ENCODE results near the gene LRRC46.

The LRRC46 gene

DNA sequence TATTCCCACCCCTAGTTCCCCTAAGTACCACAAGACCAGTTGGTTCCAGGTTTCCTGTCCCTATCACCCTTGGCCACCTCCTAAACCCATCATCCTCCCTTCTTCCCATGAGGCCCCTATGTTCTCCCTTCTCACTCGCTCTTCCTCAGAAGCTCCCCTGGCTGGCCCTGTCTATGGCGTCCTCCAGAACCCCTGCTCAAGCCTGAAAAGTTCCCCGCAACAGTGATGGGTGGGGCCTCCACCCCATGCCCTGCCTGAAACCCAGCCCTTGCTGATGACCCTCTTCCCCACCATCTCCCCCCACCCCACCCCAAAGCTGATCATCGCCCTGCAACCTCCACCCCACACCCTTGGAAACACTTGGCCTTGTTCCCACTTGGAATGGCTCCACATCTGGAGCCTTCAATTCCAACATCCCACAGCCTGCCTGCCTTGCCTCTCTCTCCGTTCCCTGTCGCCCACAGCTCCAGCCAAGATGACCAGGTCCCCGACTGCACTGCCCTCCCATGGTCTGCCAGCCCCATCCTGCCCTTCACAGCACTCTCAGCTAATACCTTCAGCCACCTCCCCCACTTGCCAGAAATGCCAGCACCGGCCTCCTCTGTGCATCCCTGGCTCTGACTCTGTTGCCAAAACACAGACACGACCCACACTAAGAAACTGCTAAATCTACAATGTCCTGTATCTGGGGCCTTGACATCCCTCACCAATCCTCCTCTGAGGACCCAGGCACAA is 20.4 kb upstream of the LRRC46 start:
- Histone ChIP-seq H3K27ac (ENCODE audit: low read length) (no peak overlapping the region), H3K4me1 (ENCODE audit: control insufficient read depth, low read depth, low read length) (no peaks in the 10 kb centered on the region), H3K27me3 (ENCODE audit: control insufficient read depth, insufficient read depth, low read length) (no peaks in the 10 kb centered on the region)

DNA sequence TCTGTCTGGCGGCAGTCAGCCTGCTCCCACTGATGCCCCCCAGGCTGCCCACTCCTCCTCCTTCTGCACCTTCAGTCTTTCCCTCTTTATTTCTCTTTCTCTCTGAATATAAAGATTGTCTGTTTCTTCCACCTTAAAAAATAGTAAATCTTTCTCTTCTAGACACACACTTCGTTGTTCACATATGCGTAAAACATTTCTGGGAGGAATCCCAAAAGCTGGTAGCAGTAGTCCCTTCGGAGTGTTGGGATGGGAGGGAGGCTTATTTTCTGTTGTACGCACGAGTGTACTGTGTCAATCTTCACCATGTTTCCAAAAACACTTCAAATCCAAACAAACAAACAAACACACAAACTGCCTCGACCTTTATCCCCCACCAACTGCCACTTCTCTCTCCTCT is 19.8 kb upstream of the LRRC46 start:
- Histone ChIP-seq H3K4me1 (ENCODE audit: control insufficient read depth, low read depth, low read length) (no peaks in the 10 kb centered on the region), H3K4me3 (ENCODE audit: low read length) (no peak overlapping the region), H3K27me3 (ENCODE audit: control insufficient read depth, insufficient read depth, low read length) (no peaks in the 10 kb centered on the region), H3K27ac (ENCODE audit: low read length) (no peak overlapping the region), H3K9me3 (ENCODE audit: control insufficient read depth, low read depth, low read length) (no peaks in the 10 kb centered on the region), H3K36me3 (ENCODE audit: control insufficient read depth, low read depth, low read length) (peaks cover 4% of the 10 kb centered on the region), H3K9ac (ENCODE audit: low read length) (no peak overlapping the region)

More for the DNA sequence above, 20.4 kb upstream of the LRRC46 start:
- no peaks in the 10 kb centered on the region for H3K9me3 ChIP-seq (ENCODE audit: control insufficient read depth, low read depth, low read length)
- H3K4me3 ChIP-seq (ENCODE audit: low read length), result no peak overlapping the region
- H3K36me3 ChIP-seq (ENCODE audit: control insufficient read depth, low read depth, low read length), result peaks cover 4% of the 10 kb centered on the region
- no peak overlapping the region for H3K9ac ChIP-seq (ENCODE audit: low read length)

DNA sequence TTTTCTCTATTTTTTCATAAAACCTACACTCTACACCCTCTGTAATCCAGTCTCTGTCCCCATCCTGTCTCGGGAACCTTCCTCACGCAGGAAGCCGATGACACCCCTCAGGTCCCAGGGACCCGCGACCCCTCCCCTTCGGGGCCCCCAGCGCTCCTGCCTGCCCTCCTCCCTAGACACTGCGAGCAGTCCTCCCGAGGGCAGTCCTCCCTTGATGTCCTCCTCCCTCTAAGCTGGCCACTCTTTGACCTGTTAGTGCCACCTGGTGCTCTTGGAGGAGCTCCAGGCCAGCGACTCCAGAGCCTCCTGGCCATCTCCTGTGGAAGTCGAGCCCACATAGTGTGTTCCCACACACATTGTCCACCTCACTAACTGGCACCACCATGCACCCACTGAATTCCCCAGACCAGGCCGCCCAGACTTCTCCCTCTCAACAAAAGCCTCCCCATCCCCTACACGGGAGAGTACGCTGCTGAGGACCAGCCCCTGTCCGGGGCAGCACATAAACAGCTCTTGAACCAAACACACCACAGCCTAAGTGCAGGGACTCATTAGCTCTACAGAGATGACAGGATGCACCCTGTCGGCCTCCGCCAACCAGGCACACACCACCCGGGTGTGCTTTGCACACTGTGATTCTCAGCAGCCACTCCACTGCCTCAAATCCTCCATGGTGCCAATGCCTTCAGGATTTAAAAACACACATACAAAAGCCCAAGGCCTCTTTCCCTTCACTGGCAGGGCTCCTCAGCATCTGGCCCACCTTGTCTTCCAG is 19.1 kb upstream of the LRRC46 start:
- Histone ChIP-seq H3K4me3 (ENCODE audit: low read length) (no peak overlapping the region), H3K9me3 (ENCODE audit: control insufficient read depth, low read depth, low read length) (no peaks in the 10 kb centered on the region), H3K36me3 (ENCODE audit: control insufficient read depth, low read depth, low read length) (peaks cover 4% of the 10 kb centered on the region), H3K9ac (ENCODE audit: low read length) (no peak overlapping the region), H3K4me1 (ENCODE audit: control insufficient read depth, low read depth, low read length) (no peaks in the 10 kb centered on the region), H3K27me3 (ENCODE audit: control insufficient read depth, insufficient read depth, low read length) (no peaks in the 10 kb centered on the region), H3K27ac (ENCODE audit: low read length) (no peak overlapping the region)

DNA sequence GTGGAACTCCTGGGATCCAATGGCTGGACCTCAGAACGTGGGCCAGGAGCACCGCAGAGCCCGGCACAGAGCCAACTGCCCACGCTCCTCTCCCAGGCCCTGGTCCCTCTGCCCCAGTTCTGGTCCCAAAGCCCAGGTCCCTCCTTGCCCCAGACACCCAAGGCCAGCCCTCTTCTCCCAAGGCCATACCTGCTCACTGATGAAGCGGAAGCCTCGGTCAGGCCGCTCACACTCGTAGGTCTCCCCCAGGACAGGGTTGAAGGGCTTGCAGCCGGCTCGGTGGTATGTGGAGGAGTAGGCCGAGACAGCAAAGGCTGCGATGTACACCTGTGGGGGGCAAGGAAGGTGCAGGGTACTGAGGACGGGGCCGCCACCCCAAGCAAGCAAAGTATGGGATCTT is 18.4 kb upstream of the LRRC46 start:
- Histone ChIP-seq H3K27ac (ENCODE audit: low read length) (no peak overlapping the region), H3K36me3 (ENCODE audit: control insufficient read depth, low read depth, low read length) (peaks cover 4% of the 10 kb centered on the region), H3K9me3 (ENCODE audit: control insufficient read depth, low read depth, low read length) (no peaks in the 10 kb centered on the region), H3K9ac (ENCODE audit: low read length) (no peak overlapping the region), H3K4me3 (ENCODE audit: low read length) (no peak overlapping the region), H3K4me1 (ENCODE audit: control insufficient read depth, low read depth, low read length) (no peaks in the 10 kb centered on the region), H3K27me3 (ENCODE audit: control insufficient read depth, insufficient read depth, low read length) (no peaks in the 10 kb centered on the region)

DNA sequence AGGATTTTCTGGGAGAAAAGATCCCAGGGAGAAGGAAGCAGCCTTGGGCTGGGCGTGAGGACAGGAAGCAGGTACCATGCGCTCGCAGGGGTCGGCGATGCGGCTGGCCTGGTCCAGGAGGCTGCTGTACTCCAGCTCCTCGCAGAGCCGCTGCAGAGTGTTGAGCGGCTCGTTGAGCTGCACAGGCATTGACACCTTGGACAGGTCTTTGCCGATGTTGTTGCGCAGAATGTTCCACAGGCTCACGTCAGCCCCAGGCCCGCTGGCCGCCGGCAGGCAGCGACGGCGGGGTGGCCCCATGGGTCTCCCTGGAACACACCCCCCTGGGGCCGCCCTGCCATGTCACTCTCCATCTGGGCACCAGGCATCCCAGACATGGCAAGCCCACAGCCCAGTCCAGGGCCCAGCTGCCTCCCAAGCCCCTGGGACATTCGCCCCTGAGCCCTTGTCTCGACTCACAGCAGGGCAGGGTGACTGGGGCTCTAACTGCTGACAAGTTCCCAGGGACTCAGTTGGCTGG is 17.9 kb upstream of the LRRC46 start:
- H3K9ac ChIP-seq (ENCODE audit: low read length), result no peak overlapping the region
- no peaks in the 10 kb centered on the region for H3K27me3 ChIP-seq (ENCODE audit: control insufficient read depth, insufficient read depth, low read length)
- peaks cover 4% of the 10 kb centered on the region for H3K36me3 ChIP-seq (ENCODE audit: control insufficient read depth, low read depth, low read length)
- no peaks in the 10 kb centered on the region for H3K4me1 ChIP-seq (ENCODE audit: control insufficient read depth, low read depth, low read length)
- H3K4me3 ChIP-seq (ENCODE audit: low read length), result no peak overlapping the region
- H3K27ac ChIP-seq (ENCODE audit: low read length), result no peak overlapping the region
- H3K9me3 ChIP-seq (ENCODE audit: control insufficient read depth, low read depth, low read length), result no peaks in the 10 kb centered on the region

DNA sequence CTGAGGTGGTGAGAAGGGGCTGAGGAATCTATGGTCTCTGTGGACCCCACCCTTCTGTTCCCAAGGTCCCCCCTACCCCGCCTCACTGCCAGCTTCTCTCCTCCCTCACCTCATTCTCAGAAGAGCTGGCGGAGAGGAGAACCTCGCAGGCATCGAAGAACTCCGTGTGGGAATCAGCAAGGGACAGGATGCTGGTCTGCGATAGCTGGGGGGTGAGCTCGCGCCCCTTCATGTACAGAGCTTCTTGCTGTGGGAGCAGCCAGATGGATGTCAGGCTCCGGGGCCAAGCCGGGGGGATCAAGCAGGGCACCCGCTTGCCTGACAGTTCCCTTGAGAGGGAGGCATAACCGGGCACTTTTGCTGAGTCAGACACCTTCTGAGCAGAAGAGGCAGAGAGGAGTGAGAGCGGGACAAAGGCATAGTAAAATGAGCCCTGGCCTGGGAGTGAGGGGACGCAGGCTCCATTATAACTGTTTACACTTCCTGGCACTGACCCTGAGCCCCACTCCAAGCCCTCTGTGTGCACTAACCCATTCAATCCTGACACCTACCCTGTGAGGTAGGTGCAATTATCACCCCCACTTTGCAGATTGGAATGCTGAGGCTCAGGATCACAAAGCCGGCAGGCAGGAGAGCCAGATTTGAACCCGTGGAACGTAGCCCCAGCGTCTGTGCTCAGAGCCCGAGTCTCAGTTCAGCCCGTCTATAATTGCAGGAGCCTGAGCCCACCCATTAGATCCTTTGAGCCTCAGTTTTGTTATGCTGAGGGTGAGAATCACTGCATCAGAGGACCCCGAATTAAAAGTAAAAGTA is 16.2 kb upstream of the LRRC46 start:
- H3K9ac ChIP-seq (ENCODE audit: low read length), result no peak overlapping the region
- H3K4me3 ChIP-seq (ENCODE audit: low read length), result no peak overlapping the region
- H3K9me3 ChIP-seq (ENCODE audit: control insufficient read depth, low read depth, low read length), result no peaks in the 10 kb centered on the region
- no peaks in the 10 kb centered on the region for H3K36me3 ChIP-seq (ENCODE audit: control insufficient read depth, low read depth, low read length)
- H3K27me3 ChIP-seq (ENCODE audit: control insufficient read depth, insufficient read depth, low read length), result no peaks in the 10 kb centered on the region
- no peak overlapping the region for H3K27ac ChIP-seq (ENCODE audit: low read length)
- no peaks in the 10 kb centered on the region for H3K4me1 ChIP-seq (ENCODE audit: control insufficient read depth, low read depth, low read length)

DNA sequence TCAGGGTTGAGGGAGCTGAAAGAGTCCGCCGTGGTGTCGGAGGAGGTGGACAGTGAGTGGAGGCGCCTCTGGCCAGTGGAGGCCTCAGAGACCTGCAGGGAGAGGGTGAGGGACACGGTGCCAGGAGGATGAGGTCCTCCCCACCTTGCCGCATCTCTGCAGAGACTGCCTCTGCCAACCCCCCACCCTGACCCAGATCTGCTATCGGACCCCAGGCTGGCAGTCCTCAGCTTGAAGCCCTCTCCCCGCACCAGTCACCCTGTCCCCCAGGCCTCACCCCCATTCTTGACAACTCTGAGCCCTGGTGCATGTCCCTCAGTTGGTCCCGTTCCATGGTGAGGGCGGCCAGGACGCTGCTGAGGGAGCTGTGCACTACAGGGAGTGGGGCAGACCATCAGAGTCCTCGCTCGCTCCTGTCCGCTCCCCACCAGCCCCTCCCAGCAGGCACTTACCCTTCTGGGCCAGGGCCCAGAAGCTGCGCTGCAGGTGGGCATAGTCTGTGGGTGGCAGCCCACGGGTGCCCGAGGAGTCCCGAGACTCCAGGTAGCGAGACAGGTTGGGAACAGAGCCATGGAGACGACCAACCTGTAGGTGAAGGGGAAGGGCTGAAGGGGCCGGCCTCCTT is 15.2 kb upstream of the LRRC46 start:
- Histone ChIP-seq H3K9ac (ENCODE audit: low read length) (no peak overlapping the region), H3K36me3 (ENCODE audit: control insufficient read depth, low read depth, low read length) (no peaks in the 10 kb centered on the region), H3K27ac (ENCODE audit: low read length) (no peak overlapping the region), H3K4me1 (ENCODE audit: control insufficient read depth, low read depth, low read length) (no peaks in the 10 kb centered on the region), H3K9me3 (ENCODE audit: control insufficient read depth, low read depth, low read length) (no peaks in the 10 kb centered on the region), H3K4me3 (ENCODE audit: low read length) (no peak overlapping the region), H3K27me3 (ENCODE audit: control insufficient read depth, insufficient read depth, low read length) (no peaks in the 10 kb centered on the region)

DNA sequence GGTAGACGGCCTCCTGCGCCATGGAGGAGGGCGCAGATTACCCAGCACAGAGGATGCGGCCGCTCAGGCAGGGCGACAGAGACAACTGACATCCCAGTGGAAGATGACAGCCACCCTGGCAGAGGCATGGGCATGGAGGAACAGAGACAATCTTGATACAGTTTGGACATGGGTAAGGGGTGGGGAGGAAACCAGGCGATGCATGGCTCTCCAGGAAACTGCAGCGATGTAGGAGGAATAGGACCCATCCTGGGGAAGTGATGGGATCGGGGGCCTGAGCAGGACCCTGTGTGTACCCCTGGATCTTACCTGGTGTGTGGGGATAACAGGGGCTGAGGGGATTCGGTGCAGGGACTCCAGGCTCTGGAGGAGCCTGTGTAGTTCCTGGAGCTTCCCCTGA is 14.5 kb upstream of the LRRC46 start:
- no peaks in the 10 kb centered on the region for H3K9me3 ChIP-seq (ENCODE audit: control insufficient read depth, low read depth, low read length)
- no peaks in the 10 kb centered on the region for H3K4me1 ChIP-seq (ENCODE audit: control insufficient read depth, low read depth, low read length)
- H3K4me3 ChIP-seq (ENCODE audit: low read length), result no peak overlapping the region
- H3K27ac ChIP-seq (ENCODE audit: low read length), result no peak overlapping the region
- no peak overlapping the region for H3K9ac ChIP-seq (ENCODE audit: low read length)
- H3K36me3 ChIP-seq (ENCODE audit: control insufficient read depth, low read depth, low read length), result no peaks in the 10 kb centered on the region
- H3K27me3 ChIP-seq (ENCODE audit: control insufficient read depth, insufficient read depth, low read length), result no peaks in the 10 kb centered on the region

DNA sequence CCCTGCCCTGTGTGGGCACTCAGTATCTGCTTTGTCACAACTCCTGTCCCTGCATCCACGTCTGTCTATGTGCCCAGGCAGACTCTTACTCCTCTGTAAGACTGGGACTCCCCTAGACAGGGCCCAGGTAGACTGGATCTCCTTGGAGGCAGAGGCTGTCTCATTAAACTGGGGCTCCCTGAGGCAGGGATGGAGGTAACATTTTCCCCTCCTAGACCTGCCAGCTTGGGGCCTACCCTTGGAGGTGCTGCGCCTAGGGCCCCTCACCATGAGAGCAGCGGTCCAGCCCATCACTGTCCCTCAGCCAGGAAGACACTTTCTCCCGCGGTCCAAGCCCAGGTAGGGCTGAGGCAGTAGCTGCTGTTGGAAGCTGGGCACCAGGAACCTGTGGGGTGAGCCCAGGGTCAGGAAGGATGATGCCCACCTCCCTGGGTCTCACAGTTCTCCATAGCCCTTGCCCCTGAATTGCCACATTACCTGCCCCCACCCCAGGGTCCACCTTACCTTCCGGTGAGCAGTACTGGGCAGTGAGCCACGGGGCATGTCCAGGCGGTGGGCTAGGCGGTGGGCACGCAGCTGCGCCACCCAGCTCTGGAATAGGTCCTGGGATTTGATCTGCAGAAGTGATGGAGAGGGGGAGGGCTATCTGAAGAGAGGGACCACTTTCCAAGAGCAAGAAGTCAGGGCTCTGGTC is 13.3 kb upstream of the LRRC46 start:
- no peaks in the 10 kb centered on the region for H3K4me1 ChIP-seq (ENCODE audit: control insufficient read depth, low read depth, low read length)
- no peak overlapping the region for H3K9ac ChIP-seq (ENCODE audit: low read length)
- no peaks in the 10 kb centered on the region for H3K27me3 ChIP-seq (ENCODE audit: control insufficient read depth, insufficient read depth, low read length)
- no peaks in the 10 kb centered on the region for H3K36me3 ChIP-seq (ENCODE audit: control insufficient read depth, low read depth, low read length)
- H3K27ac ChIP-seq (ENCODE audit: low read length), result no peak overlapping the region
- no peak overlapping the region for H3K4me3 ChIP-seq (ENCODE audit: low read length)
- no peaks in the 10 kb centered on the region for H3K9me3 ChIP-seq (ENCODE audit: control insufficient read depth, low read depth, low read length)

DNA sequence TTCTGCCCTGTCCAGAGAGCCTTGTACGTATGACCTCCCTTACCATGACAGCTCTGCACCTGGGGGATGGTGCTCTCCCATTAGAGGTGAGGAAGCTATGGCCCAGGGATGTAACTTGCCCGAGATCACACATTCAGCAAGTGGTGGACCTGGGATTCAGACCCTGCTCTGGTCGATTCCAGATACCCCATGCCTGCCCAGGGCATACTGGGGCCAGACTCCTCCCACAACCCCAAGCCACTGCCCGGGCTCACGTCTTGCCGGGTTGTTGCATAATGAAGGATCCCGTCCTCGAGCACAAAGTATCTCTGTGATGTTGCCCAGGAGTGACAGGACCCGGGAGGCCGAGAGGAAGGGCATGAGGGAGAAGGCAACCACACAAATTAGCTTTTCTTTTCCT is 12.0 kb upstream of the LRRC46 start:
- Histone ChIP-seq H3K9ac (ENCODE audit: low read length) (no peak overlapping the region), H3K9me3 (ENCODE audit: control insufficient read depth, low read depth, low read length) (no peaks in the 10 kb centered on the region), H3K36me3 (ENCODE audit: control insufficient read depth, low read depth, low read length) (peaks cover 9% of the 10 kb centered on the region), H3K4me3 (ENCODE audit: low read length) (no peak overlapping the region), H3K4me1 (ENCODE audit: control insufficient read depth, low read depth, low read length) (no peaks in the 10 kb centered on the region), H3K27ac (ENCODE audit: low read length) (no peak overlapping the region), H3K27me3 (ENCODE audit: control insufficient read depth, insufficient read depth, low read length) (no peaks in the 10 kb centered on the region)
